Measurements from ENCODE around the gene EPS8. TPM values are rescaled to one million over a fixed set of nuclear protein-coding genes. Genes with fewer than 3 reads are reported as not detected.

Gene EPS8
- total RNA-seq, 2 donors from 2014 or later, result 38.0 to 46.2 TPM

DNA sequence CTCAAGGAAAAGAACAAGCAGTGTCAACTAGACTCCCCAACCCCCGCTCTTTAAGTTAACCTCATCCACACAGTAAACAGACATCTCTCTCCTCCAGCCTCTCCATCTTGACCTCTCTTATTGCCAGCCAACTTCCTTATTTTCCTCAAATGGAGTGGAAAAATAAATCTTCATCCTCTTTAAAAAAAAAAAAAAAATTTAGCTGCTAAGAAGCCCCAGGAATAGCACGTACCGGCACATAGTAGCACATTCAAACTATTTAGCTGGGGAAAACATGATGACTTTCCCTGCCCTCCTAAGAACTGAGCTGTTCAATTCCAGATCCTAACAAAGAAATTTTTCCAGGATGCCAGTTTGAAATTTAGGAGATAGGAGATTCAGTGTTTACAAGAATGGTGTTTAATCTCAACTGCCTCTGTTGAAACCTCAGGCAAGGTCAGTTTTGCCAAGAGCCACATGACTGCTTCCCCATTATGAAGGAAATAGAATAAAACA is 90.8 kb downstream of the EPS8 start:
- H3K4me3 Mint-ChIP-seq, result no peak overlapping the region
- DNase-seq (ENCODE audit: low spot score), result no peak
- H3K4me1 Mint-ChIP-seq (ENCODE audit: low read depth in 2 of 2), result peaks cover 24 to 38% of the 10 kb centered on the region in 2 donors
- peaks cover 5 to 14% of the 10 kb centered on the region in 2 donors for H3K27me3 Mint-ChIP-seq
- no peak for ATAC-seq
- peaks cover 6% of the 10 kb centered on the region for H3K9me3 Mint-ChIP-seq
- peak overlapping the region in 1 of 2 donors; percentile 89 for H3K27ac Mint-ChIP-seq
- H3K36me3 Mint-ChIP-seq, result peaks cover 10% of the 10 kb centered on the region

DNA sequence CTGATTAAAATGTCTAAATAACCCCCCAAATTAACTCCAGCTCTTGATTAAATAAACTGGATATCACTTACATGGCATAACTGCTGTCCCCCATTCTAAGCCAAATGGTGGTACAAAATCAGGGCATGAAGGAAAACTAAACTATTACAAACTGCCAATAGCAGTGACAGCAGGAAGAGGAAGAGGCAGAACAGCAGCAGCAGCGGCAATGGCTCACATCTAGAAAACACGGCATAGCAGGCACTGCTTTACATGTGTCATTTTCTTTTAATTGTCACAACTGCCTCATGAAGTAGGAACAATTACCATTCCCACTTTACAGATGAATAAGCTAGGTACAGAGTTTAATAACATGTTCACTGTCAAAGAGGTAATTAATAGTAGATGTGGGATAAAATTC is 92.0 kb downstream of the EPS8 start:
- Mint-ChIP-seq H3K27ac (peak overlapping the region in 1 of 2 donors; percentile 43), H3K9me3 (peaks cover 6% of the 10 kb centered on the region), H3K4me3 (no peak overlapping the region), H3K4me1 (ENCODE audit: low read depth in 2 of 2) (peaks cover 24 to 37% of the 10 kb centered on the region in 2 donors), H3K36me3 (peaks cover 11% of the 10 kb centered on the region), H3K27me3 (peaks cover 7 to 16% of the 10 kb centered on the region in 2 donors)
- ATAC-seq, result no peak
- no peak for DNase-seq (ENCODE audit: low spot score)

DNA sequence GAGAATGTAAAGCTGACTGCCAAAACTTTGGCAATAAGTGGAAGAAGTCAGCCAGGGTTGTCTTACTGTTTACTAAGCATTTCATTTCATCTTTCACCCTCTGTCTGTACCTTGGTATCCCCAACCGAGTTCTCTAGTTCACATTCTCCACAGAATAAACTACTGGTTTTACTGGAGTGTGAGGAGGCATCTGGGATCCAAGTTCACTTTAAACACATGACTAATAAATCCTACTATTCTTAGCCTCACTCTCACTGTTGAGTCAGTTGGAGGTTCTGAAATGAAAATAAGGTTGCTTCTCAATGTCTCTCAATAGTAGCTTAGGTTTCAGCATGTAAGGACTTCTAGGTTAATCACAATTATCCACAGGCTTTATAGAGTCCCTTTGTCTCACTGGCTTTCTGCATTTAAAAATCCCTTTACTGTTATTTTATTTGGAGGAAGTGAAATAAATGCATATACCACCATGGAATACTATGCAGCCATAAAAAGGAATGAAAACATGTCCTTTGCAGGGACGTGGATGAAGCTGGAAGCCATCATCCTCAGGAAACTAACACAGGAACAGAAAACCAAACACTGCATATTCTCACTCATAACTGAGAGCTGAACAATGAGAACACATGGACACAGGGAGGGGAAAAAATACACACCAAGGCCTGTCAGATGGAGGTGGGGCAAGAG is 95.8 kb downstream of the EPS8 start:
- Mint-ChIP-seq H3K9me3 (peaks cover 5% of the 10 kb centered on the region), H3K27ac (no peak overlapping the region), H3K4me1 (ENCODE audit: low read depth in 2 of 2) (peaks cover 5 to 9% of the 10 kb centered on the region in 2 donors), H3K27me3 (peaks cover 7 to 16% of the 10 kb centered on the region in 2 donors), H3K36me3 (peaks cover 11% of the 10 kb centered on the region), H3K4me3 (no peak overlapping the region)
- no peak for ATAC-seq
- DNase-seq (ENCODE audit: low spot score), result no peak

DNA sequence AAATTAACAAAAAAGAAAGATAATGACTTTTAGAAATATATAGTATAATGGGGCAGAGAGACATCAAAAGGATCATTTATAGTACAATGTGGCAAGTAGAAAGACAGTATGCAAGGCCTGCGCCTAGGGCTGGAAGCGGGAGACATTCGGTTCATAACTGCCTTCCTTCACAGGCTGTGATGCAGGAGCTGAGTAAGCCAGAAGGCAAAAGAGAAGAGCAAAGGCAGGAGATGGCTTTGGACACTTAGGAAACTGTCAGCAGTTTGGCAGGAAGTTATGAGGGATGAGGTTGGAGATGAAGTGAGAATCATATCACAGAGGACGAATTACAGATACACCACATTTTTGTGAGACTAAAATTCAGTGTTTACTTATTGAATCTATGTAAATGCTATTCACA is 97.8 kb downstream of the EPS8 start:
- Mint-ChIP-seq H3K27me3 (peaks cover 5 to 6% of the 10 kb centered on the region in 2 donors), H3K36me3 (peaks cover 5% of the 10 kb centered on the region), H3K27ac (no peak overlapping the region), H3K4me1 (ENCODE audit: low read depth in 2 of 2) (peaks cover 0 to 2% of the 10 kb centered on the region in 2 donors), H3K4me3 (no peak overlapping the region), H3K9me3 (no peaks in the 10 kb centered on the region)
- no peak for ATAC-seq
- no peak for DNase-seq (ENCODE audit: low spot score)

DNA sequence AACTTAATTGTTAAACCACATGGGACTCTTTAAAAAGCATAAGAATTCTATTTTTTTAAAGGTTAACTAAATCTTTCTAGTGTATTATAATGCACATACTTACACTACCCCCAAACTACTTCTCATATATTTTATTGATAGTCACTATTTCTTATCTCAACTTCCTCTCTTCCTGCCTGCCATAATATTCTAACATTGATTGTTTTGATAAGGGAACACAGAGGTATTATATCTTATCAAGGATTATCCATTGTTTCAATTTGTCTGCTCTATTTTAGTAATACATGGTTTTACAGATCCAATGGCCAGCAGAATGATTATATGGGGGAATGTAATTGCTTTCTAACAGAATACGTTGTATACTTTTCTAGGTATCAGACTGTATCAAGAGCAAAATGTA is 98.9 kb downstream of the EPS8 start:
- no peaks in the 10 kb centered on the region for H3K9me3 Mint-ChIP-seq
- no peak for ATAC-seq
- H3K4me1 Mint-ChIP-seq (ENCODE audit: low read depth in 2 of 2), result peaks cover 0 to 2% of the 10 kb centered on the region in 2 donors
- H3K27ac Mint-ChIP-seq, result no peak overlapping the region
- DNase-seq (ENCODE audit: low spot score), result no peak
- peaks cover 5% of the 10 kb centered on the region for H3K36me3 Mint-ChIP-seq
- no peak overlapping the region for H3K4me3 Mint-ChIP-seq
- H3K27me3 Mint-ChIP-seq, result peaks cover 5 to 8% of the 10 kb centered on the region in 2 donors

DNA sequence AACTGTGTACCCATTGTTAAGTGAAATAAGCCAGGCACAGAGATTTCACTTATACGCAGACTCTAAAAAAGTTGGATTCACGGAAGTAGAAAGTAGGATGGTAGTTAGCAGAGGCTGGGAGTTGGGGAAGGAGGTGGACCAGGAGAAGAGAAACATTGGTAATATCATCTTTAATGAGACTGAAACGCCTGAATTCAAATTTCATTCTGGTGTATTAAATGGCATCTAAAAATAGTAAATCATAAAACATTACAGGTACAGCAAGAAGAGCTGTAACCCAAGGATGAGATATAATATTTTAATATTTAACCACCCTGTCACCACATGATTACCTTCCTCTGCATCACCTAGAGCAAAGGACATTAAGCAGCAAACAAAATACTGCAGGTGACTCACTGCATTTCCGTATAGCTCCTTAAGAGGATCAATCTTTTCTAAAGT is 99.4 kb downstream of the EPS8 start:
- no peaks in the 10 kb centered on the region for H3K9me3 Mint-ChIP-seq
- DNase-seq (ENCODE audit: low spot score) (no peak), ATAC-seq (no peak)
- peaks cover 9 to 13% of the 10 kb centered on the region in 2 donors for H3K27me3 Mint-ChIP-seq
- H3K4me1 Mint-ChIP-seq (ENCODE audit: low read depth in 2 of 2), result peaks cover 0 to 2% of the 10 kb centered on the region in 2 donors
- H3K27ac Mint-ChIP-seq, result no peak overlapping the region
- H3K4me3 Mint-ChIP-seq, result no peak overlapping the region
- H3K36me3 Mint-ChIP-seq, result peaks cover 5% of the 10 kb centered on the region

DNA sequence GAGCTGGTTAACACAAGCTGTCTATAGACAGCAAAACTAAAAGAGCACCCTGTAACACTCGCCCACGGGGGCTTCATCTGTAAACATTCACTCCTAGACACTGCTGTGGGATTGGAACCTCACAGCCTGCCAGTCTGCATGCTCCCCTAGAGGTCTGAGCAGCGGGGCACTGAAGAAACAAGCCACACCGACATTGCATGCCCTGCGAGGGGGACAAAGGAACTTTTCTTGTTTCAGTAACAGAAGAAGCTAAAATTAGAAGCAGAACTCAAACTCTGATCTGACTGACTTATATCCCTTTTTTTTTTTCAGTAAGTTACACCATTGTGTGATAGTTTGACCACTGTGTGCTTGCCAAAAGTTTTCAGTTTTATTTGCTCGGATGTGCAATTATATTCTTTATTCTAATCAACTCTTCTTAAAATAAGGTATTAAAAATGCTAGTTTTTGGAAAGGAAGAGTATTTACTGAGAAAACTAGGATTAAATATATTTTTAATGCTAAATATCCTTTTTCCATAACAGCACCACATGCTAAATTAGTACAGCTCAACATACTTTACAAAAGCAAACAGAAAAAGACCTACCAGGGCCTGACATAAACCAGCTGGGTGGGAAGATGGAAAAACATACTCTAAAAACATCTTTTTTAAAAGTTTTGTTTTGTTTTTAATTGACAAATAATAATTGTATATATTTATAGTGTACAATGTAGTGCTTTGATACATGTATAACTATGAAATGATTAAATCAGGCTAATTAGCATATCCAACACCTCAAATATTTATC is 100.2 kb downstream of the EPS8 start:
- DNase-seq (ENCODE audit: low spot score), result no peak
- Mint-ChIP-seq H3K4me3 (no peak overlapping the region), H3K27ac (no peak overlapping the region), H3K36me3 (peaks cover 5% of the 10 kb centered on the region), H3K4me1 (ENCODE audit: low read depth in 2 of 2) (peaks cover 0 to 2% of the 10 kb centered on the region in 2 donors), H3K9me3 (no peaks in the 10 kb centered on the region), H3K27me3 (peaks cover 12 to 19% of the 10 kb centered on the region in 2 donors)
- no peak for ATAC-seq

DNA sequence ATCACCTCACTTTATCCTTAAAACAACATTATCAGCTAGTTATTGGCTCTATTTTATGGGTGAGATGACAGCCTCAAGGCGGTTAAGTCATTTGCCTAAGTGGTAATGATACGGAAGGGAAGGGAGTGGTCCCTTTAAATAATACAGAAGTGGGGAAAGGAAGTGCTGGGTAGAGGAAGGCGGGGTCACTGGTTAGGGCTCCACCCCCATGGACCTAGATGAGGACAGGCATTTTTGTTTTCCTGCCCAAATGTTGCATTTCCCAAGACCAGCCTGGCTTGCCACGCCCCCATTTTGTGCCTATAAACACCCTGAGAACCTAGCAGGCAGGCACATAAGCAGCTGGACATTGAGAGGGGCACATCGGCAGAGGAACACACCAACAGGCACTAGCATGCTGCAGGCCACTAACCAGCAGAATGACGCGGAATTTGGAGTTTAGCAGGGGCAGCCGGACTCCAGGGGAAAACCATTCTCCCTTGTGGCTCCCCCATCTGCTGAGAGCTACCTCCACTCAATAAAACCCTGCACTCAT is 100.9 kb downstream of the EPS8 start:
- peaks cover 9 to 13% of the 10 kb centered on the region in 2 donors for H3K27me3 Mint-ChIP-seq
- DNase-seq (ENCODE audit: low spot score) (no peak), ATAC-seq (no peak)
- no peaks in the 10 kb centered on the region for H3K9me3 Mint-ChIP-seq
- no peak overlapping the region for H3K4me3 Mint-ChIP-seq
- no peaks in the 10 kb centered on the region for H3K4me1 Mint-ChIP-seq (ENCODE audit: low read depth in 2 of 2)
- H3K27ac Mint-ChIP-seq, result no peak overlapping the region
- H3K36me3 Mint-ChIP-seq, result no peaks in the 10 kb centered on the region

DNA sequence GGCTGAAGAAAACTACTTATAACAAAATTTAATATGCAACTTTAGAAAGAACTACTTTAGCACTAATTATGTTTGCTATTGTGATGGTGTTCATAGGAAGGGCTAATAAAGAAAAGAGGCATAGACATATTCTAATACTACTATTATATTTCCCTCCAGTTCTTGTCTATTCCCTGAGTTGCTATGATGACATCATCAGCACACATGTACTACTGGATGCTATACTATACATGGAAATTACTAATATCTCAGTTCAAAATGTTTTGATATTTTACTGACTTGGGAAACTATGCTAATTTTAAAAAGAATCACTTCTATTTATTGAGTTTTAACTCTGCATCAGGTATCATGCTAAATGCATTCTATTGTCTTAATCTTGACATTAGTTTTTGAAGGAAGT is 101.6 kb downstream of the EPS8 start:
- peaks cover 8 to 13% of the 10 kb centered on the region in 2 donors for H3K27me3 Mint-ChIP-seq
- H3K36me3 Mint-ChIP-seq, result no peaks in the 10 kb centered on the region
- ATAC-seq, result no peak
- no peaks in the 10 kb centered on the region for H3K4me1 Mint-ChIP-seq (ENCODE audit: low read depth in 2 of 2)
- H3K9me3 Mint-ChIP-seq, result no peaks in the 10 kb centered on the region
- no peak overlapping the region for H3K4me3 Mint-ChIP-seq
- H3K27ac Mint-ChIP-seq, result no peak overlapping the region
- no peak for DNase-seq (ENCODE audit: low spot score)

DNA sequence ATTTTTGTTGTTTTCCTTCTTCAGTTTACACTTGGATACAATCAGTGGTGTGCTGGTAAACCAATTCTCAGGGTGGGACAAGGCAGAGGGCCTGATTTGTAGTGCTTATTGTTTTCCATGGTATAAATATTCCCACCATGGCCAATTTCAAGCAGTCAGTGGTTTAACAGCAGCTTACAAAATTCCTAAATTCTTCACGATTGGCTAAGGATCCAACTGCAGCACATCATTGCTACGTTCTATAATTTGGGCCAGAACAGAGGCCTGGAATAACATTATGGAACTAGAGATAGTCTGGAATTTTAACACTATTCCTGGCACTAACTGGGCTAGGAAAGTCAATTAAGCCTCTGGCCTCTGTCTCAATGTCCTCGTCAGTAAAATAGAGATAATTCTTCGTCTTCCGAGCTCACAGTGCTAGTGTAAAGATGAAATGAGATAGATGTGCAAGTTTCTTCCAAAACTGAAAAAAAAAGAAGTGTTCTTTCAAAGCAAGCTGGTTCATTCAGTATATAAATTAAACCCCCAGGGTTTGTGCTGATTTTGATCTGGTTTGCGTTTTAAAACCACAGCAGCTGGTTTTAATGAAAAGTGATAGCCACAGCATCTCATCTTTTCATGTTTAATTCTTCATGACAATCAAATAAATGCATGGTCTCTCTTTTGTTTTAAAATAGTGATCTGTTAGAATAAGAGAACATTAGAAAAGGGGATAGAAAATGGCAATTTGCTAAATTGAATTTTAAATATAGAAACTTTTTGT is 104.1 kb downstream of the EPS8 start:
- no peak for ATAC-seq
- no peaks in the 10 kb centered on the region for H3K9me3 Mint-ChIP-seq
- H3K27ac Mint-ChIP-seq, result no peak overlapping the region
- no peaks in the 10 kb centered on the region for H3K4me1 Mint-ChIP-seq (ENCODE audit: low read depth in 2 of 2)
- H3K27me3 Mint-ChIP-seq, result peaks cover 7 to 13% of the 10 kb centered on the region in 2 donors
- no peak for DNase-seq (ENCODE audit: low spot score)
- no peaks in the 10 kb centered on the region for H3K36me3 Mint-ChIP-seq
- no peak overlapping the region for H3K4me3 Mint-ChIP-seq

DNA sequence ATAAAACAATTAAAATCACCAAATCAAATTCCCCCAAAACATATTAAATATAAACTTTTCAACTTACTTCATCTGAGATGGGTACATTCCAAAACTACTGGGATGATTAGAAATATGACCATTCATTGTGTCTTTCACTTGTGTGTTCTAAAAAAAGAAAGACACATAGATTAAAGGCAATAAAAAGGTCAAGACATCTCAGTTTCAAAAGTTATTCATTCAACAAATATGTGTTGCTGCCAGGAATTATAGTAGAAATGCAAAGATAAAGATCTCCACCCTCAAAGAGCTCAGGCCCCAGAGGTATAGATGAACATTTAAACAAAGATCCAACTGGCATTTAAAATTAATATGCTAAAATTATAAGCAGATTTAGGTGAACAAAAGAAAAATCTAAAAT is 106.4 kb downstream of the EPS8 start:
- no peak overlapping the region for H3K27ac Mint-ChIP-seq
- H3K4me3 Mint-ChIP-seq, result no peak overlapping the region
- no peaks in the 10 kb centered on the region for H3K36me3 Mint-ChIP-seq
- DNase-seq (ENCODE audit: low spot score), result no peak
- H3K9me3 Mint-ChIP-seq, result no peaks in the 10 kb centered on the region
- peaks cover 7 to 13% of the 10 kb centered on the region in 2 donors for H3K27me3 Mint-ChIP-seq
- no peak for ATAC-seq
- H3K4me1 Mint-ChIP-seq (ENCODE audit: low read depth in 2 of 2), result no peaks in the 10 kb centered on the region

DNA sequence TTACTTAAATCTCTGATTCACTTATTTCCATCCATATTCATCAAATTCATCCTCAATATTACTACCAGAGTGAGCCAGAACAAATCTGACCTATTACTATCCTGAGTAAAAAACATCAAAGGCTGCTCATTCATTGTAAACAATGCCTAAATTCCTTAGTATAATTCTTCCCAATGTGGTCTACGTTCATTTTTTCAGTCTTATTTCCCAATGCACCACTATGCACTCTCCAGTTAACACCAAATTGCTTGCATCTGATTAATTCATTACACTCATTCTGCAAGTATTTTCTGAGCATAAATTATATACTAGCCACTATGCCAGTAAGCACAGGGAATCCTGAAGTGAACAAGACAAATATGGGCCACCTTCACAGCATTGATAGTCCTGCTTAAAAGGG is 110.0 kb downstream of the EPS8 start:
- DNase-seq (ENCODE audit: low spot score), result no peak
- no peaks in the 10 kb centered on the region for H3K9me3 Mint-ChIP-seq
- no peaks in the 10 kb centered on the region for H3K36me3 Mint-ChIP-seq
- no peak for ATAC-seq
- H3K4me1 Mint-ChIP-seq (ENCODE audit: low read depth in 2 of 2), result no peaks in the 10 kb centered on the region
- no peak overlapping the region for H3K4me3 Mint-ChIP-seq
- H3K27ac Mint-ChIP-seq, result no peak overlapping the region
- no peaks in the 10 kb centered on the region for H3K27me3 Mint-ChIP-seq

DNA sequence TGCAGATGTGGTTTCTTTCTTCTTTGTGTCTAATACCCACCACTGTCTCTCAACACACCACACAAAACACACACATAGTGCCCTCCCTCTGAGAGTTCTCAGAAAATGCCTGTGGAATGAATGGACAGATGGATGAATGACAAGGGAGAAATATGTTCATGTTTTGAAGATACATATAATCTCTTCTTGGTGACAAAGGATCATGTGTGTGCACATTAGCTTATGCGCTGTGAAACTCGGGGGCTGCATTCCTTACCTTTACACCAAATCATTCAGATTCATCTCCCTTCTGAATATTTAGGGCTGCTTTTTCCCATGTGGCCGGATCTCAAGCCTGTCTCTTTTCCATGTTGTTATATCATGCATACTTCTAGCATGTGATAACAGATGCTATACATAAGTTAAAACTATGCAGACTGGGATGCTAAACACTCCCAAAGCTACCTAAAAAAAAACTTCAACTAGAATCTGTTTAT is 111.4 kb downstream of the EPS8 start:
- Mint-ChIP-seq H3K9me3 (no peaks in the 10 kb centered on the region), H3K27me3 (peaks cover 0 to 2% of the 10 kb centered on the region in 2 donors), H3K27ac (no peak overlapping the region)

More for the DNA sequence above, 111.4 kb downstream of the EPS8 start:
- no peaks in the 10 kb centered on the region for H3K36me3 Mint-ChIP-seq
- no peak overlapping the region for H3K4me3 Mint-ChIP-seq
- no peak for DNase-seq (ENCODE audit: low spot score)
- no peaks in the 10 kb centered on the region for H3K4me1 Mint-ChIP-seq (ENCODE audit: low read depth in 2 of 2)
- ATAC-seq, result no peak

All from natural killer cell treated with Interleukin-12 subunit alpha and Interleukin-12 subunit beta and Interleukin-15 and Interleukin-18, amount 100 ng/mL, for 72 hours (primary cell).